LNCaP clone FGC (cell line): Measurements from ENCODE around the gene RNF133.

ENCODE experiments used
- DNase-seq: peaks from one replicate; pipeline ENCODE4 v3.0.0-alpha.2; 2011; ENCODE audit warnings: low read depth
- H3K4me3 ChIP-seq: 2 replicates; pipeline ENCODE4 v1.5.1; 2011; ENCODE audit warnings: mild to moderate bottlenecking, low read depth, low read length, control low read depth
- TF ChIP-seq, protein P1 (sequence below): IDR thresholded peaks from 2 replicates; pipeline ENCODE4 v1.5.1; 2012; ENCODE audit warnings: mild to moderate bottlenecking; ENCODE audit not compliant: control insufficient read depth, insufficient read depth; ENCODE audit errors: extremely low read depth

RNF133 gene

GRCh38 chr7:122699017-122699416, at the start of gene RNF133:
RNF133 (minus strand) TSS chr7:122699117; CDS start chr7:122698918, 199 bp downstream.
- H3K4me3 ChIP-seq: no peak within 1 kb of the TSS
- no peak for DNase-seq
- TF ChIP-seq, protein P1, sequence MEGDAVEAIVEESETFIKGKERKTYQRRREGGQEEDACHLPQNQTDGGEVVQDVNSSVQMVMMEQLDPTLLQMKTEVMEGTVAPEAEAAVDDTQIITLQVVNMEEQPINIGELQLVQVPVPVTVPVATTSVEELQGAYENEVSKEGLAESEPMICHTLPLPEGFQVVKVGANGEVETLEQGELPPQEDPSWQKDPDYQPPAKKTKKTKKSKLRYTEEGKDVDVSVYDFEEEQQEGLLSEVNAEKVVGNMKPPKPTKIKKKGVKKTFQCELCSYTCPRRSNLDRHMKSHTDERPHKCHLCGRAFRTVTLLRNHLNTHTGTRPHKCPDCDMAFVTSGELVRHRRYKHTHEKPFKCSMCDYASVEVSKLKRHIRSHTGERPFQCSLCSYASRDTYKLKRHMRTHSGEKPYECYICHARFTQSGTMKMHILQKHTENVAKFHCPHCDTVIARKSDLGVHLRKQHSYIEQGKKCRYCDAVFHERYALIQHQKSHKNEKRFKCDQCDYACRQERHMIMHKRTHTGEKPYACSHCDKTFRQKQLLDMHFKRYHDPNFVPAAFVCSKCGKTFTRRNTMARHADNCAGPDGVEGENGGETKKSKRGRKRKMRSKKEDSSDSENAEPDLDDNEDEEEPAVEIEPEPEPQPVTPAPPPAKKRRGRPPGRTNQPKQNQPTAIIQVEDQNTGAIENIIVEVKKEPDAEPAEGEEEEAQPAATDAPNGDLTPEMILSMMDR: no peak

- H3K4me3 ChIP-seq: no peak overlapping the region
- TF ChIP-seq, protein P1: no peak
- no peak for DNase-seq
Observed at GRCh38 chr7:122748195-122748594, 49.3 kb upstream of the RNF133 start.

DNA sequence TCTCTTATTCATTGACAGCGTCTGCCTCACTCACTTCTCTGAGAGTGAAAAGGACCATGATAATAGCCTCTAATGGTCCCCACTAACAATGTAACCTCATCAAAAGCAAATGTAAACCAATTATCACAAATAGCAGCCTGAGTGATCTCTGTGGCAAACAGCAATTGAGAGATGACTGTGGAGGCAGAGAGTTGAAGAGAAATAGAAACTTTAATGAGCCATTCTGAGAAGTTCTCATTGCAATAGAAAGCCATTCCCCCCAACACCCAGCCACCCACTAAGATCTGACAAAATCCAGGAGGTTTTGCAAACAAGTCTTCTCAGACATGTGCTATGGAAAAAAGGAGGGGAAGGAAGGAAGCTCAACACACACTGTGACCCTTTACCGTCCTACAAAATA, 48.0 kb upstream of the RNF133 start:
- no peak overlapping the region for H3K4me3 ChIP-seq
- TF ChIP-seq, protein P1: no peak
- no peak for DNase-seq

- no peak overlapping the region for H3K4me3 ChIP-seq
- DNase-seq: no peak
- TF ChIP-seq, protein P1: no peak
Observed at GRCh38 chr7:122743211-122743610, 44.3 kb upstream of the RNF133 start.

DNA sequence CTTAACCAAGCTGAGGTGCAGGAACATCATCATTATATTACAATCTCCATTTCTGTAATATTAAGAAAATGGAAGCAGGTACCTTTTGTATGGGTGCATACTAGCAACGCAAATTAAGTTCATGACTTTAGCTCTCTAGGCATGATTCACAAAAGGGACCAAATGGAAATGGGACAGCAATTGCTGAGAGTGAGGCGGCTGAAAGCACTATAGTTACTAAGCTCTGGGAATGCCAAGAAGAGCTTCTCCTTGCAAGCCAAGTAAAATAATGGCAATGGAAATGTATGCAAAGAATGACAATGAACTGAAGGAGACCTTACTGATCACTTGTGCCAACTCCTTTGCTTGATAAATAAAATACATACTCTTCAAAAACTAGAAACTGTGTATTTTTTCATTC, 40.0 kb upstream of the RNF133 start:
- TF ChIP-seq, protein P1: no peak
- H3K4me3 ChIP-seq: no peak overlapping the region
- DNase-seq: no peak

DNA sequence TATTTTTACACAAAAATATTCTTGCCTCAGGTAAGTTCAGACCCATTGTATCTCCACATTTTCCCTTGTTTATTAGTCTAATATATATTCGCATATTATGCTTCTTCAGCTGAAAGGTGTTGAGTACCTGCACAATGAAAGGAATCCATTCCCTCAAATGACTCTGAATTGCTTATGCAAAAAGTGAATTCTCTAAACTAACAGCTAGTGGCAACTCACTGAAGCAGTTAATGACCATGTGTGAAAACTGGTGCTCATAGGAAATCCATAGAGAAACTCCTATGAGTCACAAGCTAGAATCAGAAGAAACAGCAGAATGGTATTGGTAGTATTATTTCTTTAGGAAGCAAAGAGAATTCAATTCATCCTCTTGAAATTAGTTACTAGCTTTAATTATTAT, 37.3 kb upstream of the RNF133 start:
- no peak for DNase-seq
- TF ChIP-seq, protein P1: no peak
- no peak overlapping the region for H3K4me3 ChIP-seq

DNA sequence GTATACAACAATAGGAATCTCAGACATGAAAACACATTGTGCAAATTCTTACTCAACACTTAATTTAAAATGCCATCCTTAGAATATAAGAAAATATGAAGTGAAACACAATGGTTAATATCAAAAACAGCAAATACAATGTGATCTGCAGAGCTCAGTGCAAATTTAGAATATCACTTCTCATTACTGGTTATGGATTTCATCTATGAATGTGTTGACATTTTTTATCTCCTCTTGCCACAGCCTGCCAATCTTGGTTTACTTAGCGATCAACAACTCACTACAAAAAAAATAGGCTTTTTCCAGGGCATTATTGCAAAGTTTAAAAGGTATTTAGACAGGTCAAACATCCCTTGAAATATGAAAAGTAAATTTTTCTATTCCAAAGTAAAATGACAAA, 28.8 kb upstream of the RNF133 start:
- DNase-seq: no peak
- TF ChIP-seq, protein P1: no peak
- no peak overlapping the region for H3K4me3 ChIP-seq
